ENCODE data around the gene MOB3B. TPM values are rescaled to one million over a fixed set of nuclear protein-coding genes. Genes with fewer than 3 reads are reported as not detected.

MOB3B gene
- total RNA-seq, 1 experiment from 2014 or later, result 0.03 TPM

- Histone ChIP-seq H3K9me3 (ENCODE audit: control insufficient read depth, insufficient read depth, low read depth, low read length) (no peaks in the 10 kb centered on the region), H3K4me3 (ENCODE audit: low read depth in 2 of 2, low read length in 2 of 2) (no peak overlapping the region), H3K27me3 (ENCODE audit: control insufficient read depth, insufficient read depth, low read length) (no peaks in the 10 kb centered on the region), H3K27ac (ENCODE audit: low read length) (no peak overlapping the region), H3K4me1 (ENCODE audit: control insufficient read depth, insufficient read depth, low read length) (no peaks in the 10 kb centered on the region), H3K36me3 (ENCODE audit: control insufficient read depth, insufficient read depth, low read length) (no peaks in the 10 kb centered on the region)
- intact Hi-C loops (cut with micrococcal nuclease; ENCODE audit: unreplicated experiment), result loop anchor here (10.0 kb wide), 1 partner anchor 58 kb away; no protein-coding TSS in a partner anchor
- no TSS peak for BruUV-seq (replicated peaks)
- ChIA-PET CTCF (no interaction called here), POLR2A (no interaction called here)
- in situ Hi-C loops (cut with HindIII; ENCODE audit: low pct_unique_long_range_greater_than_20kb, low sequenced_read_pairs), result no loop called here
- no peak for ATAC-seq
- no peak for DNase-seq (ENCODE audit: low read depth, low spot score)
- TF ChIP-seq TCF7L2 (IDR thresholded peaks at IDR 0.05; ENCODE audit: low read depth, low read length) (no peak), SIN3A (IDR thresholded peaks at IDR 0.05; ENCODE audit: borderline replicate concordance, insufficient read depth, low read depth, low read length) (no peak), POLR2AphosphoS5 (IDR thresholded peaks at IDR 0.05; ENCODE audit: low read depth, low read length) (no peak), CTCF (IDR thresholded peaks at IDR 0.05) (no peak), REST (IDR thresholded peaks at IDR 0.05; ENCODE audit: insufficient read depth in 1 of 2, low read depth in 2 of 2, low read length in 1 of 2) (no peak)
These were observed 22.6 kb downstream of the MOB3B start for GRCh38 chr9:27506981-27507380.

- no TSS peak for BruUV-seq (replicated peaks)
- no peaks in the 10 kb centered on the region for H3K4me1 ChIP-seq (ENCODE audit: control insufficient read depth, insufficient read depth, low read length)
- DNase-seq (ENCODE audit: low read depth, low spot score) (no peak), ATAC-seq (no peak)
- no peaks in the 10 kb centered on the region for H3K9me3 ChIP-seq (ENCODE audit: control insufficient read depth, insufficient read depth, low read depth, low read length)
- CTCF ChIA-PET, result no interaction called here
- H3K4me3 ChIP-seq (ENCODE audit: low read depth in 2 of 2, low read length in 2 of 2), result no peak overlapping the region
- no peaks in the 10 kb centered on the region for H3K27me3 ChIP-seq (ENCODE audit: control insufficient read depth, insufficient read depth, low read length)
- no peak for TF ChIP-seq POLR2AphosphoS5 (IDR thresholded peaks at IDR 0.05; ENCODE audit: low read depth, low read length)
- TF ChIP-seq SIN3A (IDR thresholded peaks at IDR 0.05; ENCODE audit: borderline replicate concordance, insufficient read depth, low read depth, low read length), result no peak
- TF ChIP-seq CTCF (IDR thresholded peaks at IDR 0.05), result no peak
- no peak for TF ChIP-seq REST (IDR thresholded peaks at IDR 0.05; ENCODE audit: insufficient read depth in 1 of 2, low read depth in 2 of 2, low read length in 1 of 2)
- TF ChIP-seq TCF7L2 (IDR thresholded peaks at IDR 0.05; ENCODE audit: low read depth, low read length), result no peak
- POLR2A ChIA-PET, result interaction anchor here (0.6 kb wide), 1 partner anchor 18 kb away, joined by 20 read pairs; the partner anchor contains the start of gene IFNK
- in situ Hi-C loops (cut with HindIII; ENCODE audit: low pct_unique_long_range_greater_than_20kb, low sequenced_read_pairs) (no loop called here), intact Hi-C loops (cut with micrococcal nuclease; ENCODE audit: unreplicated experiment) (loop anchor here (10.0 kb wide), 1 partner anchor 59 kb away; no protein-coding TSS in a partner anchor)
- no peaks in the 10 kb centered on the region for H3K36me3 ChIP-seq (ENCODE audit: control insufficient read depth, insufficient read depth, low read length)
- no peak overlapping the region for H3K27ac ChIP-seq (ENCODE audit: low read length)
These were observed 23.9 kb downstream of the MOB3B start for GRCh38 chr9:27505744-27506161.

Data from Panc1 (cell line).